ENCODE results near the gene KCNC1.

The KCNC1 gene

GRCh38 chr11:17691550-17691949 is 43.0 kb upstream of the KCNC1 start:
- no peak for ATAC-seq
- TF ChIP-seq CSRNP3 (CRISPR knock-in tag; IDR thresholded peaks at IDR 0.05): no peak
- no peak for TF ChIP-seq ZNF70 (CRISPR knock-in tag; IDR thresholded peaks at IDR 0.05)
- no peak for TF ChIP-seq PATZ1 (CRISPR knock-in tag; IDR thresholded peaks at IDR 0.05; ENCODE audit: borderline replicate concordance)
- no peak for TF ChIP-seq ESRRG (CRISPR knock-in tag; IDR thresholded peaks at IDR 0.05)
- TF ChIP-seq TSHZ2 (CRISPR knock-in tag; IDR thresholded peaks at IDR 0.05): no peak
- no peak for TF ChIP-seq SNAI2 (CRISPR knock-in tag; IDR thresholded peaks at IDR 0.05)
- TF ChIP-seq PPARA (CRISPR knock-in tag; IDR thresholded peaks at IDR 0.05; ENCODE audit: borderline replicate concordance): no peak
- no peak for TF ChIP-seq ZFP3 (CRISPR knock-in tag; IDR thresholded peaks at IDR 0.05)
- no peak for TF ChIP-seq RARB (CRISPR knock-in tag; IDR thresholded peaks at IDR 0.05)
- no peak for TF ChIP-seq BACH2 (CRISPR knock-in tag; IDR thresholded peaks at IDR 0.05; ENCODE audit: borderline replicate concordance)
- no peak for TF ChIP-seq CSDC2 (CRISPR knock-in tag; IDR thresholded peaks at IDR 0.05)
- TF ChIP-seq ISL1 (CRISPR knock-in tag; IDR thresholded peaks at IDR 0.05): no peak
- TF ChIP-seq TOX (CRISPR knock-in tag; IDR thresholded peaks at IDR 0.05; ENCODE audit: borderline replicate concordance): no peak
- no peak for TF ChIP-seq POU6F1 (CRISPR knock-in tag; IDR thresholded peaks at IDR 0.05; ENCODE audit: borderline replicate concordance, low read depth)
- TF ChIP-seq ZC3H10 (CRISPR knock-in tag; IDR thresholded peaks at IDR 0.05): no peak

- no peak for ATAC-seq
- TF ChIP-seq ISL1 (CRISPR knock-in tag; IDR thresholded peaks at IDR 0.05): no peak
- TF ChIP-seq TOX (CRISPR knock-in tag; IDR thresholded peaks at IDR 0.05; ENCODE audit: borderline replicate concordance): no peak
- no peak for TF ChIP-seq CSDC2 (CRISPR knock-in tag; IDR thresholded peaks at IDR 0.05)
- TF ChIP-seq ZC3H10 (CRISPR knock-in tag; IDR thresholded peaks at IDR 0.05): no peak
- no peak for TF ChIP-seq POU6F1 (CRISPR knock-in tag; IDR thresholded peaks at IDR 0.05; ENCODE audit: borderline replicate concordance, low read depth)
- TF ChIP-seq SNAI2 (CRISPR knock-in tag; IDR thresholded peaks at IDR 0.05): no peak
- TF ChIP-seq ZNF70 (CRISPR knock-in tag; IDR thresholded peaks at IDR 0.05): no peak
- no peak for TF ChIP-seq PPARA (CRISPR knock-in tag; IDR thresholded peaks at IDR 0.05; ENCODE audit: borderline replicate concordance)
- TF ChIP-seq RARB (CRISPR knock-in tag; IDR thresholded peaks at IDR 0.05): no peak
- no peak for TF ChIP-seq CSRNP3 (CRISPR knock-in tag; IDR thresholded peaks at IDR 0.05)
- no peak for TF ChIP-seq ESRRG (CRISPR knock-in tag; IDR thresholded peaks at IDR 0.05)
- TF ChIP-seq ZFP3 (CRISPR knock-in tag; IDR thresholded peaks at IDR 0.05): no peak
- no peak for TF ChIP-seq BACH2 (CRISPR knock-in tag; IDR thresholded peaks at IDR 0.05; ENCODE audit: borderline replicate concordance)
- no peak for TF ChIP-seq OSR1 (CRISPR knock-in tag; IDR thresholded peaks at IDR 0.05)
- no peak for TF ChIP-seq GLIS3 (CRISPR knock-in tag; IDR thresholded peaks at IDR 0.05)
- TF ChIP-seq ZNF565 (CRISPR knock-in tag; conservative IDR thresholded peaks at IDR 0.05; ENCODE audit: low read depth): no peak
- no peak for TF ChIP-seq TCF4 (CRISPR knock-in tag; IDR thresholded peaks at IDR 0.05; ENCODE audit: borderline replicate concordance)
- TF ChIP-seq ARNTL (CRISPR knock-in tag; IDR thresholded peaks at IDR 0.05; ENCODE audit: borderline replicate concordance, low read depth): no peak
Observed at GRCh38 chr11:17691976-17692375, 42.6 kb upstream of the KCNC1 start.
